ENCODE measurements around the gene SPEG.

The SPEG gene

GRCh38 chr2:219516888-219517287, 82.2 kb downstream of the SPEG start:
- no peaks in the 10 kb centered on the region for H3K9me2 ChIP-seq (replicated peaks; ENCODE audit: control insufficient read depth, low read length)
- no peaks in the 10 kb centered on the region for H3F3A ChIP-seq (ENCODE audit: control insufficient read depth, insufficient read depth)
- H3K4me1 ChIP-seq (ENCODE audit: control insufficient read depth, low read length) = no peaks in the 10 kb centered on the region
- H3K36me3 ChIP-seq (ENCODE audit: control insufficient read depth, low read length) = no peaks in the 10 kb centered on the region
- peaks cover 77% of the 10 kb centered on the region for H3K27me3 ChIP-seq (ENCODE audit: control insufficient read depth, low read length)
- H3K4me2 ChIP-seq (ENCODE audit: low read length) = no peak overlapping the region
- no peak overlapping the region for H3K27ac ChIP-seq (ENCODE audit: low read depth, low read length)
- H3K4me3 ChIP-seq (ENCODE audit: low read length) = no peak overlapping the region
- TF ChIP-seq, protein P1, sequence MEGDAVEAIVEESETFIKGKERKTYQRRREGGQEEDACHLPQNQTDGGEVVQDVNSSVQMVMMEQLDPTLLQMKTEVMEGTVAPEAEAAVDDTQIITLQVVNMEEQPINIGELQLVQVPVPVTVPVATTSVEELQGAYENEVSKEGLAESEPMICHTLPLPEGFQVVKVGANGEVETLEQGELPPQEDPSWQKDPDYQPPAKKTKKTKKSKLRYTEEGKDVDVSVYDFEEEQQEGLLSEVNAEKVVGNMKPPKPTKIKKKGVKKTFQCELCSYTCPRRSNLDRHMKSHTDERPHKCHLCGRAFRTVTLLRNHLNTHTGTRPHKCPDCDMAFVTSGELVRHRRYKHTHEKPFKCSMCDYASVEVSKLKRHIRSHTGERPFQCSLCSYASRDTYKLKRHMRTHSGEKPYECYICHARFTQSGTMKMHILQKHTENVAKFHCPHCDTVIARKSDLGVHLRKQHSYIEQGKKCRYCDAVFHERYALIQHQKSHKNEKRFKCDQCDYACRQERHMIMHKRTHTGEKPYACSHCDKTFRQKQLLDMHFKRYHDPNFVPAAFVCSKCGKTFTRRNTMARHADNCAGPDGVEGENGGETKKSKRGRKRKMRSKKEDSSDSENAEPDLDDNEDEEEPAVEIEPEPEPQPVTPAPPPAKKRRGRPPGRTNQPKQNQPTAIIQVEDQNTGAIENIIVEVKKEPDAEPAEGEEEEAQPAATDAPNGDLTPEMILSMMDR (IDR thresholded peaks at IDR 0.05; ENCODE audit: low read depth, low read length, poor library complexity, severe bottlenecking) = no peak
- no peak for TF ChIP-seq EZH2phosphoT487 (IDR thresholded peaks at IDR 0.05; ENCODE audit: borderline replicate concordance, low read length)
- no peaks in the 10 kb centered on the region for H3K79me2 ChIP-seq (ENCODE audit: control insufficient read depth, low read length)
- H3K9me3 ChIP-seq (ENCODE audit: control insufficient read depth, insufficient read depth, low read length) = no peaks in the 10 kb centered on the region
- H4K20me1 ChIP-seq (ENCODE audit: control insufficient read depth, insufficient read depth, low read depth, low read length) = no peaks in the 10 kb centered on the region; the same call in 1 of the 2 replicates

DNA sequence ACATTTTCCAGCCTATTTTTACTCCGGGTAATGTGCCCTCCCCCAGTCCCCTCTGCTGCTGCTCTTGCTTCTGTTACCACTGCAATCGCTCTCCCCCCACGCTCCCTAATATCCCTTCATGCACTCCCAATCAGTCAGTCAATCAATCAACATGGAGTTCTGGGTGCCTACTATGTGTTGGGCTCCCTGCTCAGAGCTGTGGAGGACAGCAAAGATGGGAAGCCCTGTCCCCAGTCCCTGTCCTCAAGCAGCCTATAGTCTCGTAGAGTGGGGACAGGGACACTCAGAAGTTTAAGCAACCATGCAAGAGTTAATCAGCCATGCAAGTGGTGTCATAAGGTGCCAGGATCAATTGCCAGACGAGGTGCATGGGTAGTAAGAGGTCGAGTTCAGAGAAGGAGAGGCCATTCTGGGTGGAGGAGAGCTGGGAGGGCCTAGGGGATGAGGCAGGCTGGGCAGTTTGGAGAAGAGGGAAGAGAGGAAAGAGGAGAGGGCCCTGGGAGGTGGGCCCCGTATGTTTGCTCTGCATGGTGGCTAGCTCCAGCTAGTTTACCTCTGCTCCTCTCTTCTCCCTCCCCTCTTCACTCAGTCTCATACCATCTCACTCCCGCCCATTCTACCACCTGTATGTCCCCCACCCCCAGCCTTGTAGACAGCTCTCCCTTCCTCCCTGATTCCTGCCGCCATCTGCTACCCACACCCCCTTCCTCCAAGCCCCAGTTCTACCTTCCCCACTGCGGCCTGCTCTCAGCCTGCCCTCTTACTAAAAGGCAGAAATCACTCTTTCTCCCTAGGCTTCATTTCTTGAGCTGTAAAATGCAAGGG, 83.5 kb downstream of the SPEG start:
- Histone ChIP-seq H3K4me1 (ENCODE audit: control insufficient read depth, low read length) (no peaks in the 10 kb centered on the region), H3K9me3 (ENCODE audit: control insufficient read depth, insufficient read depth, low read length) (no peaks in the 10 kb centered on the region), H3K9me2 (replicated peaks; ENCODE audit: control insufficient read depth, low read length) (no peaks in the 10 kb centered on the region), H3K36me3 (ENCODE audit: control insufficient read depth, low read length) (no peaks in the 10 kb centered on the region), H3K4me3 (ENCODE audit: low read length) (no peak overlapping the region), H3K4me2 (ENCODE audit: low read length) (no peak overlapping the region), H4K20me1 (ENCODE audit: control insufficient read depth, insufficient read depth, low read depth, low read length) (no peaks in the 10 kb centered on the region; the same call in 1 of the 2 replicates), H3K27me3 (ENCODE audit: control insufficient read depth, low read length) (peaks cover 73% of the 10 kb centered on the region), H3F3A (ENCODE audit: control insufficient read depth, insufficient read depth) (no peaks in the 10 kb centered on the region), H3K79me2 (ENCODE audit: control insufficient read depth, low read length) (no peaks in the 10 kb centered on the region), H3K27ac (ENCODE audit: low read depth, low read length) (no peak overlapping the region)
- no peak for TF ChIP-seq EZH2phosphoT487 (IDR thresholded peaks at IDR 0.05; ENCODE audit: borderline replicate concordance, low read length)
- TF ChIP-seq, protein P1 (IDR thresholded peaks at IDR 0.05; ENCODE audit: low read depth, low read length, poor library complexity, severe bottlenecking) = no peak

DNA sequence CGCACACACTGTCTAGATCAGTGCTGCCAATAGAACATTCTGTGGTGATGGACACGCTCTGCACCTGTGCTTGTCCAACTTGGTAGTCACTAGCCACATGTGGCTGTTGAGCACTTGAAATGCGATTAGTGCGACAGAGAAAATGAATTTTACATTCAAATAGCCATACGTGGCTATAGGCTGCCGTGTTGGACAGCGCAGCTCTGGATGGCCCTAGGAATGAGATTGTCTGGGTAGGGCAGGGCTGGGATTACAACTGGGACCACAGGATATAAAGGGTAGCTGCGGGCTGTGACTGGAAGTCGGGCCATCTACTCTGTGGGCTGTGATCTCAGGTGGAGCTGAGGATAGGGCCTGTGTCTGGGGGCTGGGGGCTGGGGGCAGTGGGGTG, 84.9 kb downstream of the SPEG start:
- no peak overlapping the region for H3K27ac ChIP-seq (ENCODE audit: low read depth, low read length)
- no peak overlapping the region for H3K4me3 ChIP-seq (ENCODE audit: low read length)
- no peaks in the 10 kb centered on the region for H3K9me2 ChIP-seq (replicated peaks; ENCODE audit: control insufficient read depth, low read length)
- H3K36me3 ChIP-seq (ENCODE audit: control insufficient read depth, low read length) = no peaks in the 10 kb centered on the region
- no peaks in the 10 kb centered on the region for H4K20me1 ChIP-seq (ENCODE audit: control insufficient read depth, insufficient read depth, low read depth, low read length)
- H3F3A ChIP-seq (ENCODE audit: control insufficient read depth, insufficient read depth) = no peaks in the 10 kb centered on the region
- no peak overlapping the region for H3K4me2 ChIP-seq (ENCODE audit: low read length)
- H3K4me1 ChIP-seq (ENCODE audit: control insufficient read depth, low read length) = no peaks in the 10 kb centered on the region
- no peaks in the 10 kb centered on the region for H3K79me2 ChIP-seq (ENCODE audit: control insufficient read depth, low read length)
- no peaks in the 10 kb centered on the region for H3K9me3 ChIP-seq (ENCODE audit: control insufficient read depth, insufficient read depth, low read length)
- H3K27me3 ChIP-seq (ENCODE audit: control insufficient read depth, low read length) = peaks cover 72% of the 10 kb centered on the region
- TF ChIP-seq, protein P1 (IDR thresholded peaks at IDR 0.05; ENCODE audit: low read depth, low read length, poor library complexity, severe bottlenecking) = no peak
- no peak for TF ChIP-seq EZH2phosphoT487 (IDR thresholded peaks at IDR 0.05; ENCODE audit: borderline replicate concordance, low read length)

Data from DOHH2 (cell line).